Mucosa of stomach (tissue), 1 donor: Measurements from ENCODE around the gene PAK3.
A peak's percentile ranks its signal among the peaks of the same experiment; 100 is the strongest.

Experiments
- H3K27me3 ChIP-seq: one replicate; pipeline ENCODE4 v1.7.0; 2013; ENCODE audit warnings: mild to moderate bottlenecking, low read length; ENCODE audit not compliant: control insufficient read depth, insufficient read depth
- H3K36me3 ChIP-seq: one replicate; pipeline ENCODE4 v1.7.0; 2013; ENCODE audit warnings: low read length; ENCODE audit not compliant: control insufficient read depth, insufficient read depth
- H3K4me1 ChIP-seq: one replicate; pipeline ENCODE4 v1.7.0; 2013; ENCODE audit warnings: mild to moderate bottlenecking, low read length; ENCODE audit not compliant: control insufficient read depth, insufficient read depth
- H3K4me3 ChIP-seq: one replicate; pipeline ENCODE4 v1.7.0; 2013; ENCODE audit warnings: low read length
- H3K9ac ChIP-seq: one replicate; pipeline ENCODE4 v1.7.0; 2013; ENCODE audit warnings: mild to moderate bottlenecking, low read length, moderate library complexity
- H3K9me3 ChIP-seq: one replicate; pipeline ENCODE4 v1.7.0; 2013; ENCODE audit warnings: mild to moderate bottlenecking, low read length, moderate library complexity; ENCODE audit not compliant: control insufficient read depth
- donor health status: Pancreatic carcinoma.

The PAK3 gene

GRCh38 chrX:111095974-111096895 is at the start of gene PAK3:
Gene PAK3, plus strand, starts transcription at chrX:111096191. Its CDS starts 26,913 bp downstream, at chrX:111123104.
- no peaks in the 10 kb centered on the region for H3K9me3 ChIP-seq
- peaks cover 4% of the 10 kb centered on the region for H3K4me1 ChIP-seq
- H3K4me3 ChIP-seq: peak within 1 kb of the TSS; percentile 14
- H3K36me3 ChIP-seq: no peaks in the 10 kb centered on the region
- H3K9ac ChIP-seq: peak within 1 kb of the TSS; percentile 25
- H3K27me3 ChIP-seq: no peaks in the 10 kb centered on the region

GRCh38 chrX:111047575-111047974 is 48.4 kb upstream of the PAK3 start:
- no peaks in the 10 kb centered on the region for H3K9me3 ChIP-seq
- no peaks in the 10 kb centered on the region for H3K4me1 ChIP-seq
- H3K27me3 ChIP-seq: no peaks in the 10 kb centered on the region
- no peaks in the 10 kb centered on the region for H3K36me3 ChIP-seq
- no peak overlapping the region for H3K4me3 ChIP-seq
- H3K9ac ChIP-seq: no peak overlapping the region

GRCh38 chrX:111052478-111052877 is 43.5 kb upstream of the PAK3 start:
- Histone ChIP-seq H3K27me3 (no peaks in the 10 kb centered on the region), H3K4me3 (no peak overlapping the region), H3K9ac (no peak overlapping the region), H3K9me3 (no peaks in the 10 kb centered on the region), H3K4me1 (no peaks in the 10 kb centered on the region), H3K36me3 (no peaks in the 10 kb centered on the region)

DNA sequence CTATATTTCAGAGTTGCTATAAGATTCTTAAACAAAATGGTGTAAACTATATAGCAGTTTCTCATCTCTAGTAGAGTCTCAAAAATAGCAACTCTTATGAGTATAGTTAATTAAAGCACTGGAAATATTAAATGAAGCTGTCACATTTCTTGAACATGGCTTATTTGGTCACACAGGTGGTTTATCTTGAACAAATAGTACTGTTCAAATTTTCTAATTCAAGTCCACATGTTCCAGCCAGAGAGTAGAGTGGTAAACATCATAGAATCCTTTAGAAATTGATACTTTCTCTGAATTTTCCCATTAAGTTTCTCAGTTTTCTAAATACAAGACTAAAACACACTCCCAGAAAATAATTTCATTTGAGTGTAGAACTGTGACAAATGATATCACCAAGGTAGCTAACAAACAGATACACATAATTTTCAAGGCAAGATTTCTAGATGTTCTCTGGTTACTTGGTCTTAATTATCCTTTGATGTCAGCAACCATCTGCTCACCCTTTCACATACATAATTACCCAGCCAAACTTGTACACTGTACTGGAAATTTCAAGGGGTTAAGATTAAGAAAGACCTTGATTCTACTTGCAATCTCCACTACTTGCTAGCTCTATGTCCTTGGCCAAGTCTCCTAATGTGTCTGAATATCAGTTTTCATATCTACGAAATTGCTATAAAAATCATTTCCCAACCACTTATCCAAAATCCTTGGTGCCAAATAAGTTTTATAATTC is 24.3 kb upstream of the PAK3 start:
- no peaks in the 10 kb centered on the region for H3K27me3 ChIP-seq
- H3K9ac ChIP-seq: no peak overlapping the region
- no peaks in the 10 kb centered on the region for H3K4me1 ChIP-seq

DNA sequence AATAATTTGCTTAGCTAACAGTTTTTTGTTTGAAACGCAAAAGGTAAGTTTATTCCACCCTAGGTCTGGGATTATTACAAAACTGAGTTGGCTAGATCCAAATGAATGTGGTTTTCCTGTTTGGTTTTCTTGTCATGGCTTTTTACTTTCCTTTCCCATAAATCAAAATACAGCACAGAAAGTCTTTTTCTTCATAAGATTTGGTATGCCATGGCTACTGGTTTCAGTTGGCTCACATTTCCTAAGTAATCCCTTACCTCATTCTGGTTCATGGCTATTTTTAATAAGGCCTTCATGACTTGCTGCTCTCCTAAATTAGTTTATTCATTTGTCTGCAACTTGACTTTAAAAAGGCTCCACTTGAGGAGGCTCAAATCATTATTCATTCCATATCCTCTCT is 12.9 kb upstream of the PAK3 start:
- H3K9me3 ChIP-seq: no peaks in the 10 kb centered on the region
- H3K4me1 ChIP-seq: no peaks in the 10 kb centered on the region
- H3K27me3 ChIP-seq: no peaks in the 10 kb centered on the region
- H3K9ac ChIP-seq: no peak overlapping the region
- no peak overlapping the region for H3K4me3 ChIP-seq
- no peaks in the 10 kb centered on the region for H3K36me3 ChIP-seq

More for the DNA sequence above, 24.3 kb upstream of the PAK3 start:
- H3K36me3 ChIP-seq: no peaks in the 10 kb centered on the region
- no peaks in the 10 kb centered on the region for H3K9me3 ChIP-seq
- H3K4me3 ChIP-seq: no peak overlapping the region

DNA sequence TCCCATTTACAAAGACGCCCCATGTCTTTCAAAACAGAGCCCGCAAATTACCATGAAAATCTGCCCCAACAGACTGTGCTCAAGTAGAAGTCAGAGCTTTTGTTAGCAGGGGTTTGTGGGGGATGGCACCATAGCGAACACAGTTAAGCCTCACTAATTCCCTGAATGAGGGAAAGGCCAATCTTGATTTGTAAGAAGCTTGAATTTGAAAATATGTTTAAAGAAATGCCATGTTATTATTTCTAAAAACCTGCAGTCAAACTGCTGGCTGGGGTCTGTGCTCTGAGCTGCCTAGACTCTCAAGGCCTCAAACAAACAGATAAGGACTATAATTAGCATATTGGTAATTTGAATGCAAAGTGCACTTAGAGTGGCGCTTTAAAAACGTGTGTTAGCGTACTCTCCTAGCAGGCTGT is 9.4 kb upstream of the PAK3 start:
- Histone ChIP-seq H3K9ac (no peak overlapping the region), H3K36me3 (no peaks in the 10 kb centered on the region), H3K27me3 (no peaks in the 10 kb centered on the region), H3K4me3 (no peak overlapping the region), H3K4me1 (no peaks in the 10 kb centered on the region), H3K9me3 (no peaks in the 10 kb centered on the region)

GRCh38 chrX:111088628-111089027 is 7.4 kb upstream of the PAK3 start:
- Histone ChIP-seq H3K9me3 (no peaks in the 10 kb centered on the region), H3K4me3 (no peak overlapping the region), H3K9ac (no peak overlapping the region), H3K4me1 (no peaks in the 10 kb centered on the region), H3K36me3 (no peaks in the 10 kb centered on the region), H3K27me3 (no peaks in the 10 kb centered on the region)

- Histone ChIP-seq H3K36me3 (no peaks in the 10 kb centered on the region), H3K4me1 (no peaks in the 10 kb centered on the region), H3K27me3 (no peaks in the 10 kb centered on the region), H3K9me3 (no peaks in the 10 kb centered on the region), H3K9ac (no peak overlapping the region), H3K4me3 (no peak overlapping the region)
Measured at GRCh38 chrX:111090458-111090857, 5.5 kb upstream of the PAK3 start.

DNA sequence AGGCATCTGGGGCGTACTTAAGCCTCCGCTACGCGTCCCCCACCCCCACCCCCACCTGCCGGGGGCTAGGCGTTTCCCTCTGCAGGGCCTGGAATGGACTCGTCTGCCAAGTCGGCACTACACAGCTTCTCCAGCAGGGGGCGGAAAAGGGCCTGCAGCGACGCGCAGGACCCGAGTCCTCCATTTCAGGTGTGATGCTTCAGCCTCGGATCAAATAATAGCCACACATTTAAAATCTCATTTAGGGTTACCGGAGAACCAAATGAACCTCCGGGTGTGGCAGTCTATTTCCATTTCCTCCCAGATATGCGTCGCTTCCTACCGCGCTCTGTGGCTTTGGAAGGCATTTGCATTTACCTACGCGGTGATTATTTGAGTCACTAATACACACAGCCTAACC is 2.9 kb downstream of the PAK3 start:
- Histone ChIP-seq H3K9me3 (no peaks in the 10 kb centered on the region), H3K4me3 (no peak overlapping the region), H3K4me1 (peaks cover 4% of the 10 kb centered on the region), H3K9ac (no peak overlapping the region), H3K27me3 (no peaks in the 10 kb centered on the region), H3K36me3 (no peaks in the 10 kb centered on the region)

GRCh38 chrX:111100191-111100590 is 4.2 kb downstream of the PAK3 start:
- H3K27me3 ChIP-seq: no peaks in the 10 kb centered on the region
- no peak overlapping the region for H3K9ac ChIP-seq
- peaks cover 4% of the 10 kb centered on the region for H3K4me1 ChIP-seq
- no peak overlapping the region for H3K4me3 ChIP-seq
- no peaks in the 10 kb centered on the region for H3K9me3 ChIP-seq
- no peaks in the 10 kb centered on the region for H3K36me3 ChIP-seq

DNA sequence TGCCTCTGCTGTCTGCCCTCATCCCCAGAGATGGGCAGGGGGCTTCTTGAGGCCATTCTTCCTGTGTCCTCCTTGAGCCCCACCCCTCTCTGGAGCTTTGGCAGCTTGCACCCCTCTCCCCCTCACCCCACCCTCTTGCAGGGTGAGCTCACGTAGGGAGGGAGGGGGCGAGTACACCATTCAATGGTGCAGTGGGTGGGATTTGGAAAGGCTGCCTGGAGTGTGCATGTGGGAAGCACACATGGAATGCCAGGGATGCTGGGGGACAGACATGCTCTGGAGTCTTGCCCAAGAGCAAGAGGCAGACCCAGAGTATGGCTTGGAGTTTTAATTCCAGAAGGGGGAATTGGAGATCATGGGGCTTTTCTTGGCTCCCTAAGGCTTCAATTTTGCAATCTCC is 5.6 kb downstream of the PAK3 start:
- Histone ChIP-seq H3K9me3 (no peaks in the 10 kb centered on the region), H3K9ac (no peak overlapping the region), H3K4me1 (peaks cover 4% of the 10 kb centered on the region), H3K36me3 (no peaks in the 10 kb centered on the region), H3K27me3 (no peaks in the 10 kb centered on the region), H3K4me3 (no peak overlapping the region)

DNA sequence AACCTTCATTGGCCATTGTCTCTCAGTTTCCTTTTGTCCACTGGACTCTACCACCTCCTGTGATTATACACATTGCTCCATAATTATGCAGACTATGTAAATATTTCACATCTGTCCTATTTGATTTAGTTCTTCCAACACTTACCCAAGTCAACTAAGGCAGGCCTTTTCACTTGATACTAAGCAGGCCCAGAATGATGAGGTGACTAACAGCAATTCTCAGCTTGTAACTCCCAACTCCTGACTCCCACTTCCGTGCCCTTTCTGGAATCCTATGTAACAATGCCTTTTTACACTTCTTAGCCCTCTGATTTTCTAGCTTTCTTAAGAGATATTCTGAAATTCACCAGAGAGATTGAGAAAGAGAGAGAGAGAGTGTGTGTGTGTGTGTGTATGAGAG is 6.6 kb downstream of the PAK3 start:
- H3K4me3 ChIP-seq: no peak overlapping the region
- no peaks in the 10 kb centered on the region for H3K36me3 ChIP-seq
- no peaks in the 10 kb centered on the region for H3K9me3 ChIP-seq
- no peaks in the 10 kb centered on the region for H3K27me3 ChIP-seq
- H3K9ac ChIP-seq: no peak overlapping the region
- H3K4me1 ChIP-seq: peaks cover 4% of the 10 kb centered on the region
